ENCODE data around the gene VPS29. TPM values are rescaled to one million over a fixed set of nuclear protein-coding genes. Genes with fewer than 3 reads are reported as not detected.
"Not testable (repeated sequence)": the region's sequence is repeated elsewhere in the genome, so short reads cannot be mapped to it uniquely, and the experiment has no call there.

Gene VPS29
- total RNA-seq, 1 donor from 2014 or later, result 106 TPM

- Mint-ChIP-seq H3K9me3 (peaks cover 7% of the 10 kb centered on the region), H3K27ac (no peak overlapping the region), H3K4me3 (no peak overlapping the region), H3K36me3 (ENCODE audit: low read depth) (peaks cover 17% of the 10 kb centered on the region), H3K27me3 (peaks cover 2% of the 10 kb centered on the region), H3K4me1 (peaks cover 12% of the 10 kb centered on the region)
- intact Hi-C loops (cut with micrococcal nuclease), result no loop called here
- no peak for DNase-seq
These were observed 3.4 kb upstream of the VPS29 start for GRCh38 chr12:110505332-110505731.

- Mint-ChIP-seq H3K4me3 (no peak overlapping the region), H3K27ac (peak overlapping the region; percentile 60)
- no peak for DNase-seq
These were observed 1.5 kb upstream of the VPS29 start for GRCh38 chr12:110503432-110503831.

DNA sequence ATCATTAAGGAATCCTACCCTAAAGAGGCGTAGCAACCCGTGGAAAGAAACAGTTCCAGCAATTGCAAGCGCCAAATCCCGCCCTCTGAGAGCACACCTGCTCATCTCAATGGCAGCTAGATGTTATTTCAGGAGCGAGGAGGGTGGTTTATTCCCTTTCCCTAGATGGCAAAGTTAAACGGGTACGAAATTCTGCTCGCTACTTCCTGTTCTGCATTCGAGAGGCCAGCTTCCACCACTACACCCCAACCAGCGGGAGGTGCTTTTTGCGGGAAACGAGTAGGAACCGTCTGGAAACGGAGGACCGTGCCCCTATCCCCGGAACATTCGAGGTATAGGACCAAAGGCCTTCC, 536 bp downstream of the VPS29 start:
- Mint-ChIP-seq H3K27me3 (peaks cover 2% of the 10 kb centered on the region), H3K4me3 (peak overlapping the region; percentile 99), H3K4me1 (peaks cover 27% of the 10 kb centered on the region), H3K27ac (peak overlapping the region; percentile 99), H3K9me3 (peaks cover 7% of the 10 kb centered on the region), H3K36me3 (ENCODE audit: low read depth) (peaks cover 30% of the 10 kb centered on the region)
- no peak for DNase-seq
- intact Hi-C loops (cut with micrococcal nuclease), result loop anchor here (2.0 to 5.0 kb wide), 2 partner anchors 99 to 275 kb away; partner anchors contain the start of gene ANAPC7

More at GRCh38 chr12:110503432-110503831, 1.5 kb upstream of the VPS29 start:
- intact Hi-C loops (cut with micrococcal nuclease), result loop anchor here (2.0 to 5.0 kb wide), 3 partner anchors 79 to 223 kb away; partner anchors contain the start of genes ANAPC7, ATP2A2 and PPTC7
- peaks cover 26% of the 10 kb centered on the region for H3K4me1 Mint-ChIP-seq
- H3K36me3 Mint-ChIP-seq (ENCODE audit: low read depth), result peaks cover 27% of the 10 kb centered on the region
- peaks cover 2% of the 10 kb centered on the region for H3K27me3 Mint-ChIP-seq
- H3K9me3 Mint-ChIP-seq, result peaks cover 7% of the 10 kb centered on the region

DNA sequence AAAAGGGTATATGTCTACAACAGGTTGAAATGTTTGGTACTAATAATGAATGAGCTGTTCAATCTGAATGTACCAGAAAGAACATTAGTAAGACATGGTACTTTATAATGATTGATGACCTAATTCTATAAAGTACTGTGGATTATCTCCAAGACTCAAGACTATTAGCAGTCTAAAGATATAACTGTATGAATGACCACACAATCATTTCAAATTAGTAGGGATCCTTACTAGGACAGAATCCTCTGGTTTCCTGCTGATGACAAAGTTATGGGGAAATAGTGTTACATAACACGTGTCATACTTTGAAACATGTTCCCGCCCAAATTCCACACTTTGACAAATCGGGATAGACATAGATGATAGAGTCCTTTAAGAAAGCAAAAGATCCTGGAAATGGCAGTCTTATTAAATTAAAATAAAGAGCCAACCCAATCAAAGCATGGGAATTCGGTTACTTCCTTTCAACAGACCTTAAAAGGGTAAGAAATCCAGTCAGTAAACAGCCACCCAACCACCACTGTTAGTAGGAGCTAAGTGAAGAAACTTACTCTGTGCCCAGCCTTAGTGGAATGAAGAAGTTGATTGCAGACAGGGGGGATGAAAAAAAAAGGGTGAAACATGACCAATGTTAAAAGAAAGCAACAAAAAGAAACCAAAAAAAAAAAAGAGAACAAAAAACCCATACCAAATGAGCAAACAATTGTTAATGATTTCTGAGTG, 2.8 kb downstream of the VPS29 start:
- no peak for DNase-seq
- Mint-ChIP-seq H3K9me3 (peaks cover 7% of the 10 kb centered on the region), H3K27ac (peak overlapping the region; percentile 67), H3K27me3 (peaks cover 2% of the 10 kb centered on the region), H3K36me3 (ENCODE audit: low read depth) (peaks cover 46% of the 10 kb centered on the region), H3K4me1 (peaks cover 27% of the 10 kb centered on the region), H3K4me3 (peak overlapping the region; percentile 56)
- intact Hi-C loops (cut with micrococcal nuclease), result no loop called here

GRCh38 chr12:110475426-110475825, 26.5 kb downstream of the VPS29 start:
- no peak overlapping the region for H3K27ac Mint-ChIP-seq
- no peak overlapping the region for H3K4me3 Mint-ChIP-seq
- intact Hi-C loops (cut with micrococcal nuclease), result no loop called here
- peaks cover 28% of the 10 kb centered on the region for H3K36me3 Mint-ChIP-seq (ENCODE audit: low read depth)
- no peak for DNase-seq
- no peaks in the 10 kb centered on the region for H3K9me3 Mint-ChIP-seq
- H3K4me1 Mint-ChIP-seq, result peaks cover 7% of the 10 kb centered on the region
- no peaks in the 10 kb centered on the region for H3K27me3 Mint-ChIP-seq

- Mint-ChIP-seq H3K4me1 (peaks cover 32% of the 10 kb centered on the region), H3K9me3 (no peaks in the 10 kb centered on the region), H3K4me3 (peak within 1 kb of the TSS; percentile 89), H3K27me3 (no peaks in the 10 kb centered on the region), H3K27ac (peak within 1 kb of the TSS; percentile 95), H3K36me3 (ENCODE audit: low read depth) (peaks cover 24% of the 10 kb centered on the region)
- DNase-seq, result peak; percentile 99
- intact Hi-C loops (cut with micrococcal nuclease), result loop anchor here (1.0 kb wide), 4 partner anchors 18 to 134 kb away; partner anchors contain the start of genes ARPC3, PPTC7, RAD9B and VPS29
These were observed 33.5 kb downstream of the VPS29 start, which contains the start of the genes FAM216A and GPN3 for GRCh38 chr12:110468214-110469048. Gene FAM216A, plus strand, starts transcription at chr12:110468845. Its CDS starts 31 bp downstream, at chr12:110468876. Gene GPN3, minus strand, starts transcription at chr12:110468257. Its CDS starts 54 bp downstream, at chr12:110468203.

DNA sequence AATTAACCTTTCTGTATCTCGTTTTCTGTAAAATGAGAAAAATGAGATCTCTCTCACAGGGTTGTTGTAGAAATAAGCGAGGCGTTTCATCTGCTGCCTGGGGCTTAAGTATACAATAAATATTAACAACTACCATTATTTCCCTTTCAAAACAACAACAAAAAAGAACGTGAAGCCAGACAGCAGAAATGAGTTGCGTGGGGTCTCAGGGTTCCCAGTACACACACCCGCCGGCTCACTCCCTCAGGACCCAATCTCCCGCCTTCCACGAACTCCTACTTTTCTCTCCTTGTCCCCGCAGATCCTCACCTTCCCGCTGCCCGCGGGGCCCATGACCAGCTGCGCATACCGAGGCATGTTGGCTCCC, 34.1 kb downstream of the VPS29 start:
- intact Hi-C loops (cut with micrococcal nuclease), result loop anchor here (1.0 kb wide), 4 partner anchors 18 to 134 kb away; partner anchors contain the start of genes ARPC3, PPTC7, RAD9B and VPS29
- Mint-ChIP-seq H3K27me3 (no peaks in the 10 kb centered on the region), H3K4me1 (peaks cover 32% of the 10 kb centered on the region), H3K36me3 (ENCODE audit: low read depth) (peaks cover 24% of the 10 kb centered on the region), H3K4me3 (peak overlapping the region; percentile 89), H3K27ac (peak overlapping the region; percentile 95), H3K9me3 (no peaks in the 10 kb centered on the region)
- DNase-seq, result no peak

- H3K4me1 Mint-ChIP-seq, result peaks cover 36% of the 10 kb centered on the region
- no peaks in the 10 kb centered on the region for H3K9me3 Mint-ChIP-seq
- intact Hi-C loops (cut with micrococcal nuclease), result no loop called here
- peaks cover 24% of the 10 kb centered on the region for H3K36me3 Mint-ChIP-seq (ENCODE audit: low read depth)
- peak overlapping the region; percentile 89 for H3K4me3 Mint-ChIP-seq
- H3K27ac Mint-ChIP-seq, result peak overlapping the region; percentile 32
- no peaks in the 10 kb centered on the region for H3K27me3 Mint-ChIP-seq
- no peak for DNase-seq
These were observed 35.1 kb downstream of the VPS29 start for GRCh38 chr12:110466791-110467190.

DNA sequence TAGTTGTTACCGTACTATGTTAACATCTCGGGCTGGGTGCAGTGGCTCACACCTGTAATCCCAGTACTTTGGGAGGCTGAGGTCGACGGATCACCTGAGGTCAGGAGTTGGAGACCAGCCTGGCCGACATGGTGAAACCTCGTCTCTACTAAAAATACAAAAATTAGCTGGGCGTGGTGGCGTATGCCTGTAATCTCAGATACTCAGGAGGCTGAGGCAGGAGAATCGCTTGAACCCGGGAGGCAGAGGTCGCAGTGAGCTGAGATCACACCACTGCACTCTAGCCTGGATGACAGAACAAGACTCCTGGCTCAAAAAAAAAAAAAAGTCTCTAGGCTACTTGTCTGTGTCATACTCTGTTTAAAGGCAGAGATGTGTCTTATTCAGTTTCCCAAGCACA, 36.1 kb downstream of the VPS29 start:
- H3K4me1 Mint-ChIP-seq, result peaks cover 34% of the 10 kb centered on the region
- intact Hi-C loops (cut with micrococcal nuclease); H3K4me3 Mint-ChIP-seq; H3K9me3 Mint-ChIP-seq; H3K27ac Mint-ChIP-seq; DNase-seq; H3K27me3 Mint-ChIP-seq: not testable (repeated sequence)
- H3K36me3 Mint-ChIP-seq (ENCODE audit: low read depth), result peaks cover 24% of the 10 kb centered on the region

GRCh38 chr12:110465024-110465423, 36.9 kb downstream of the VPS29 start:
- Mint-ChIP-seq H3K27ac (no peak overlapping the region), H3K27me3 (no peaks in the 10 kb centered on the region)
- no peak for DNase-seq

GRCh38 chr12:110461189-110461588, 40.7 kb downstream of the VPS29 start:
- H3K36me3 Mint-ChIP-seq (ENCODE audit: low read depth), result peaks cover 34% of the 10 kb centered on the region
- H3K9me3 Mint-ChIP-seq, result not testable (repeated sequence)

More at GRCh38 chr12:110465024-110465423, 36.9 kb downstream of the VPS29 start:
- intact Hi-C loops (cut with micrococcal nuclease), result no loop called here
- Mint-ChIP-seq H3K9me3 (no peaks in the 10 kb centered on the region), H3K36me3 (ENCODE audit: low read depth) (peaks cover 25% of the 10 kb centered on the region), H3K4me1 (peaks cover 29% of the 10 kb centered on the region), H3K4me3 (no peak overlapping the region)

DNA sequence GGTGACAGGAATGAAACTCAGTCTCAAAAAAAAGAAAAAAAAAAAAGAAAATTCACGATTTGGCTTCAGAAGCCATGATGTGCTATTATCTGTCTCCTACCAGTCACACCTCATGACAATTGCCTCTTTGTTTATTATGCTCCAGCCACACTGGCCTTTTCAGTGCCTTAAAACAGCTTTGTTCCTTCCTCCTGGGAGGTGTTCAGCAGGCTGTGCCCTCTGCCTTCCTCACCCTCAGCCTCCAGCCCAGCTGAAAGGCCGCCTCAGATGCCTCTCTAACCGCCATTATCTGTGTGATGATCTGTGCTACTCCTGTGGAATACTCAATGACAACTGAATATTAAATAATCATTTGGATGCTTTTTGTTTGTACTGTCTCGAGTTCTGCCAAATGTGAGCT, 43.2 kb downstream of the VPS29 start:
- Mint-ChIP-seq H3K9me3 (no peaks in the 10 kb centered on the region), H3K27ac (no peak overlapping the region), H3K4me3 (no peak overlapping the region), H3K36me3 (ENCODE audit: low read depth) (peaks cover 34% of the 10 kb centered on the region), H3K27me3 (no peaks in the 10 kb centered on the region), H3K4me1 (peaks cover 7% of the 10 kb centered on the region)
- intact Hi-C loops (cut with micrococcal nuclease), result no loop called here
- no peak for DNase-seq

More at GRCh38 chr12:110461189-110461588, 40.7 kb downstream of the VPS29 start:
- intact Hi-C loops (cut with micrococcal nuclease); H3K27ac Mint-ChIP-seq; DNase-seq; H3K4me1 Mint-ChIP-seq; H3K27me3 Mint-ChIP-seq; H3K4me3 Mint-ChIP-seq: not testable (repeated sequence)

GRCh38 chr12:110453569-110454296, 48.2 kb downstream of the VPS29 start:
- Mint-ChIP-seq H3K9me3 (no peaks in the 10 kb centered on the region), H3K36me3 (ENCODE audit: low read depth) (peaks cover 41% of the 10 kb centered on the region), H3K27me3 (no peaks in the 10 kb centered on the region), H3K4me1 (peaks cover 22% of the 10 kb centered on the region), H3K27ac (no peak overlapping the region), H3K4me3 (no peak overlapping the region)
- intact Hi-C loops (cut with micrococcal nuclease), result no loop called here
- no peak for DNase-seq

Measured in activated CD4-positive, alpha-beta T cell treated with anti-CD3 and anti-CD28 coated beads, Interleukin-2, amount 10 ng/mL, durations not matched to agents 24 days and 14 days (primary cell).